Hematopoietic multipotent progenitor cell treated with erythropoietin and hydrocortisone succinate and interleukin-3 and kit ligand, for 8 days (in vitro differentiated cells): ENCODE data around the gene PAX8.
A peak's percentile ranks its signal among the peaks of the same experiment; 100 is the strongest.

Experiments
- DNase-seq: peaks from one replicate; pipeline ENCODE4 v3.0.0-alpha.2; 2015

PAX8 gene

GRCh38 chr2:113201496-113202304 is 77.0 kb downstream of the PAX8 start:
- DNase-seq, result no peak

- no peak for DNase-seq
These were observed 77.8 kb downstream of the PAX8 start for GRCh38 chr2:113200736-113201490.

GRCh38 chr2:113200236-113200635 is 78.5 kb downstream of the PAX8 start:
- DNase-seq, result no peak

GRCh38 chr2:113198790-113199612 is 79.7 kb downstream of the PAX8 start:
- peak; percentile 83 for DNase-seq

GRCh38 chr2:113198048-113198789 is 80.5 kb downstream of the PAX8 start:
- DNase-seq, result no peak

- no peak for DNase-seq
These were observed 81.2 kb downstream of the PAX8 start for GRCh38 chr2:113197347-113198047.

GRCh38 chr2:113196839-113197238 is 81.9 kb downstream of the PAX8 start:
- DNase-seq, result no peak

- DNase-seq, result no peak
These were observed 82.7 kb downstream of the PAX8 start for GRCh38 chr2:113195923-113196501.

- no peak for DNase-seq
These were observed 86.1 kb downstream of the PAX8 start for GRCh38 chr2:113192459-113193100.

GRCh38 chr2:113190871-113191270 is 87.8 kb downstream of the PAX8 start:
- DNase-seq, result no peak

- no peak for DNase-seq
These were observed 91.0 kb downstream of the PAX8 start for GRCh38 chr2:113187771-113188170.

- DNase-seq, result no peak
These were observed 92.3 kb downstream of the PAX8 start for GRCh38 chr2:113186433-113186796.

GRCh38 chr2:113185664-113186432 is 92.9 kb downstream of the PAX8 start:
- peak; percentile 53 for DNase-seq

- DNase-seq, result no peak
These were observed 94.0 kb downstream of the PAX8 start for GRCh38 chr2:113184531-113185230.

GRCh38 chr2:113183703-113184102 is 95.0 kb downstream of the PAX8 start:
- DNase-seq, result no peak

GRCh38 chr2:113183264-113183663 is 95.5 kb downstream of the PAX8 start:
- DNase-seq, result no peak

GRCh38 chr2:113182471-113183260 is 96.1 kb downstream of the PAX8 start:
- no peak for DNase-seq

- peak; percentile 88 for DNase-seq
These were observed 97.3 kb downstream of the PAX8 start for GRCh38 chr2:113181258-113182051.
